GM23338 (cell line): ENCODE results near the gene AGR3. TPM values are rescaled to one million over a fixed set of nuclear protein-coding genes. Genes with fewer than 3 reads are reported as not detected.

Source experiments
- ATAC-seq: fragments of 200-7000 bp; cut with Tn5 transposase; 3 replicates; pipeline ENCODE4 v1.9.1; 2020
- DNase-seq: peaks from one replicate; pipeline ENCODE4 v3.0.0-alpha.2; 2015; ENCODE audit warnings: low spot score
- H2AFZ ChIP-seq: fragments of 200-600 bp; sonication (generic); 2 replicates; pipeline ENCODE4 v1.8.0; 2016; ENCODE audit warnings: antibody characterized with exemption, mild to moderate bottlenecking, moderate library complexity
- H3F3A ChIP-seq: fragments of 200-600 bp; sonication (generic); replicated peaks from 2 replicates; pipeline ENCODE4 v1.8.0; 2017; ENCODE audit warnings: antibody characterized with exemption, mixed run types, low read depth
- H3K27ac ChIP-seq: fragments of 200-600 bp; sonication (generic); 2 replicates; pipeline ENCODE4 v1.6.1; 2016; ENCODE audit warnings: low read depth
- H3K27me3 ChIP-seq: fragments of 200-600 bp; sonication (generic); 2 replicates; pipeline ENCODE4 v1.8.0; 2016; ENCODE audit warnings: mild to moderate bottlenecking, mixed run types, moderate library complexity; ENCODE audit not compliant: insufficient read depth
- H3K36me3 ChIP-seq: fragments of 200-600 bp; sonication (generic); 2 replicates; pipeline ENCODE4 v1.8.0; 2016; ENCODE audit warnings: mild to moderate bottlenecking; ENCODE audit not compliant: insufficient read depth
- H3K4me1 ChIP-seq: fragments of 200-600 bp; sonication (generic); 2 replicates; pipeline ENCODE4 v1.8.0; 2016; ENCODE audit warnings: mild to moderate bottlenecking, moderate library complexity; ENCODE audit not compliant: insufficient read depth
- H3K4me2 ChIP-seq: fragments of 200-600 bp; sonication (generic); 2 replicates; pipeline ENCODE4 v1.7.1; 2017; ENCODE audit warnings: mixed run types
- H3K4me3 ChIP-seq: fragments of 200-600 bp; sonication (generic); 2 replicates; pipeline ENCODE4 v1.6.1; 2016; ENCODE audit warnings: mixed run types
- H3K79me2 ChIP-seq: fragments of 200-600 bp; sonication (generic); replicated peaks from 2 replicates; pipeline ENCODE4 v1.8.0; 2017; ENCODE audit warnings: mild to moderate bottlenecking; ENCODE audit not compliant: insufficient read depth
- H3K9me2 ChIP-seq: fragments of 200-600 bp; sonication (generic); 2 replicates; pipeline ENCODE4 v1.8.0; 2017; ENCODE audit not compliant: insufficient read depth
- H4K20me1 ChIP-seq: fragments of 200-600 bp; sonication (generic); replicated peaks from 2 replicates; pipeline ENCODE4 v1.8.0; 2017; ENCODE audit warnings: mild to moderate bottlenecking; ENCODE audit not compliant: insufficient read depth
- H3K27ac Mint-ChIP-seq: 2 replicates; pipeline ENCODE4 v1.8.0; 2020; ENCODE audit warnings: inconsistent platforms, mild to moderate bottlenecking, moderate library complexity, mixed read lengths
- H3K27me3 Mint-ChIP-seq: 3 replicates; pipeline ENCODE4 v1.8.0; 2022; ENCODE audit warnings: low read depth, mild to moderate bottlenecking, moderate library complexity, mixed read lengths, inconsistent platforms; ENCODE audit not compliant: insufficient read depth, poor library complexity
- H3K36me3 Mint-ChIP-seq: 3 replicates; pipeline ENCODE4 v1.8.0; 2021; ENCODE audit warnings: low read depth, mild to moderate bottlenecking, inconsistent platforms, moderate library complexity, mixed read lengths
- H3K4me1 Mint-ChIP-seq: 3 replicates; pipeline ENCODE4 v1.8.0; 2020; ENCODE audit warnings: mild to moderate bottlenecking, inconsistent platforms, mixed read lengths
- H3K4me3 Mint-ChIP-seq: 3 replicates; pipeline ENCODE4 v1.8.0; 2021; ENCODE audit warnings: moderate library complexity, mild to moderate bottlenecking, inconsistent platforms, mixed read lengths
- H3K9me3 Mint-ChIP-seq: 3 replicates; pipeline ENCODE4 v1.8.0; 2020; ENCODE audit warnings: moderate library complexity, mild to moderate bottlenecking, inconsistent platforms, mixed read lengths
- CREB1 ChIP-seq: fragments of 250-450 bp; sonication (Bioruptor Pico); IDR thresholded peaks from 2 replicates; pipeline ENCODE4 v1.5.0; 2020; ENCODE audit warnings: low read depth, mild to moderate bottlenecking, moderate library complexity
- EZH2 ChIP-seq: fragments of 200-600 bp; sonication (generic); IDR thresholded peaks from one replicate; pipeline ENCODE4 v1.8.0; 2017; ENCODE audit warnings: antibody characterized with exemption, mild to moderate bottlenecking, low read depth; ENCODE audit not compliant: unreplicated experiment
- EZH2phosphoT487 ChIP-seq: fragments of 200-600 bp; sonication (generic); IDR thresholded peaks from one replicate; pipeline ENCODE4 v1.8.1; 2018; ENCODE audit warnings: antibody characterized with exemption; ENCODE audit not compliant: unreplicated experiment
- JUNB ChIP-seq: IDR thresholded peaks from one replicate; pipeline ENCODE4 v1.6.1; 2016; ENCODE audit warnings: antibody characterized with exemption; ENCODE audit not compliant: unreplicated experiment
- NANOG ChIP-seq: IDR thresholded peaks from 2 replicates; pipeline ENCODE4 v1.6.1; 2016; ENCODE audit warnings: antibody characterized with exemption, borderline replicate concordance
- POLR2AphosphoS5 ChIP-seq: IDR thresholded peaks from 2 replicates; pipeline ENCODE4 v1.6.1; 2016; ENCODE audit warnings: antibody characterized with exemption, low read depth
- STAT1 ChIP-seq: IDR thresholded peaks from one replicate; pipeline ENCODE4 v1.6.1; 2016; ENCODE audit warnings: antibody characterized with exemption; ENCODE audit not compliant: unreplicated experiment
- ZNF114 ChIP-seq: fragments of 250-450 bp; sonication (Bioruptor Pico); IDR thresholded peaks from 2 replicates; pipeline ENCODE4 v1.5.0; 2020; ENCODE audit warnings: mild to moderate bottlenecking, moderate library complexity
- ZNF331 ChIP-seq: fragments of 250-450 bp; sonication (Bioruptor Pico); IDR thresholded peaks from 2 replicates; pipeline ENCODE4 v1.5.0; 2020; ENCODE audit warnings: low read depth, mild to moderate bottlenecking, moderate library complexity
- polyA plus RNA-seq: library from polyadenylated mRNA; unstranded; fragments of >200 nt; fragmentation: Nextera tagmentation; extraction: Ambion mirVana; gene quantifications from 2 replicates; pipeline ENCODE4 v1.2.1, GENCODE V29; 2016
- total RNA-seq: library from RNA; depleted of rRNA; stranded (reverse); fragments of >200 nt; shearing (Covaris generic); gene quantifications from 2 replicates; pipeline ENCODE4 v1.2.3, GENCODE V29; 2014
- TF ChIP-seq, protein P1 (sequence below): IDR thresholded peaks from 2 replicates; pipeline ENCODE4 v1.6.1; 2016; ENCODE audit warnings: antibody characterized with exemption
- TF ChIP-seq, protein P2 (sequence below): fragments of 250-450 bp; sonication (Bioruptor Pico); IDR thresholded peaks from 2 replicates; pipeline ENCODE4 v1.5.0; 2020; ENCODE audit warnings: mild to moderate bottlenecking, moderate library complexity
- TF ChIP-seq, protein P3 (sequence below), 2 experiments: fragments of 200-600 bp in 1 of 2; sonication (generic) in 1 of 2; conservative IDR thresholded peaks; 2 replicates each; pipeline versions ENCODE4 v1.5.1 to v1.6.1; 2016 to 2017; ENCODE audit warnings: antibody characterized with exemption in 2 of 2, low read depth in 2 of 2, mild to moderate bottlenecking in 2 of 2, moderate library complexity in 1 of 2
- TF ChIP-seq, protein P4 (sequence below): IDR thresholded peaks from one replicate; pipeline ENCODE4 v1.6.1; 2018; ENCODE audit warnings: antibody characterized with exemption; ENCODE audit not compliant: unreplicated experiment

Gene AGR3
- total and polyA plus RNA-seq, 2 experiments from 2014 or later, result not detected

DNA sequence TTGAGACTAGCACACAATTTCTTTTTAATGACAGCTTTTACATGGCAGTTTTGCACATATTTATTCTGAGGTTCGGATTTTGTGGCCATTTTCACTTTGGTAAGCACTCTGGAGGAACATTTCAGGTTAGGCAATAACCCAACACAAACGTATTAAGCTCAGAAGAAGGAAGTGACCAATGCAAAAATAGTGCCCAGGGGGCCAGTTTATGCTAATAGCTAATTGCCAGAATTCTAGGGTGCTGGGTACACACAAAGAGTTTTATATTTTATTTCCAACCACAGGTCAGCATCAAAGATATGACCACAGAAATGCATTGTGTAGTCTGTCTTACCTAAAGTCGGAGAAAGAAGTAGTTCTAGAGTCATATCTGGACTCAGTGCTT lies 68.6 kb downstream of the AGR3 start:
- Histone ChIP-seq H3K4me3 (no peak overlapping the region), H4K20me1 (no peaks in the 10 kb centered on the region), H3K27ac (no peak overlapping the region), H2AFZ (no peak overlapping the region), H3K36me3 (no peaks in the 10 kb centered on the region), H3F3A (no peaks in the 10 kb centered on the region), H3K27me3 (no peaks in the 10 kb centered on the region), H3K9me2 (no peaks in the 10 kb centered on the region), H3K79me2 (no peaks in the 10 kb centered on the region), H3K4me2 (no peak overlapping the region), H3K4me1 (no peaks in the 10 kb centered on the region)
- H3K9me3 Mint-ChIP-seq, result no peaks in the 10 kb centered on the region
- H3K4me3 Mint-ChIP-seq, result no peak overlapping the region
- H3K4me1 Mint-ChIP-seq, result peaks cover 5% of the 10 kb centered on the region; the same call in 2 of the 3 replicates
- peaks cover 2% of the 10 kb centered on the region for H3K27me3 Mint-ChIP-seq
- H3K27ac Mint-ChIP-seq, result no peak overlapping the region
- DNase-seq, result no peak
- TF ChIP-seq EZH2, result no peak
- TF ChIP-seq EZH2phosphoT487, result no peak
- no peak for TF ChIP-seq NANOG
- TF ChIP-seq STAT1, result no peak
- no peak for TF ChIP-seq POLR2AphosphoS5
- TF ChIP-seq, protein P1, sequence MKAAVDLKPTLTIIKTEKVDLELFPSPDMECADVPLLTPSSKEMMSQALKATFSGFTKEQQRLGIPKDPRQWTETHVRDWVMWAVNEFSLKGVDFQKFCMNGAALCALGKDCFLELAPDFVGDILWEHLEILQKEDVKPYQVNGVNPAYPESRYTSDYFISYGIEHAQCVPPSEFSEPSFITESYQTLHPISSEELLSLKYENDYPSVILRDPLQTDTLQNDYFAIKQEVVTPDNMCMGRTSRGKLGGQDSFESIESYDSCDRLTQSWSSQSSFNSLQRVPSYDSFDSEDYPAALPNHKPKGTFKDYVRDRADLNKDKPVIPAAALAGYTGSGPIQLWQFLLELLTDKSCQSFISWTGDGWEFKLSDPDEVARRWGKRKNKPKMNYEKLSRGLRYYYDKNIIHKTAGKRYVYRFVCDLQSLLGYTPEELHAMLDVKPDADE, result no peak
- TF ChIP-seq JUNB, result no peak
- TF ChIP-seq, protein P2, sequence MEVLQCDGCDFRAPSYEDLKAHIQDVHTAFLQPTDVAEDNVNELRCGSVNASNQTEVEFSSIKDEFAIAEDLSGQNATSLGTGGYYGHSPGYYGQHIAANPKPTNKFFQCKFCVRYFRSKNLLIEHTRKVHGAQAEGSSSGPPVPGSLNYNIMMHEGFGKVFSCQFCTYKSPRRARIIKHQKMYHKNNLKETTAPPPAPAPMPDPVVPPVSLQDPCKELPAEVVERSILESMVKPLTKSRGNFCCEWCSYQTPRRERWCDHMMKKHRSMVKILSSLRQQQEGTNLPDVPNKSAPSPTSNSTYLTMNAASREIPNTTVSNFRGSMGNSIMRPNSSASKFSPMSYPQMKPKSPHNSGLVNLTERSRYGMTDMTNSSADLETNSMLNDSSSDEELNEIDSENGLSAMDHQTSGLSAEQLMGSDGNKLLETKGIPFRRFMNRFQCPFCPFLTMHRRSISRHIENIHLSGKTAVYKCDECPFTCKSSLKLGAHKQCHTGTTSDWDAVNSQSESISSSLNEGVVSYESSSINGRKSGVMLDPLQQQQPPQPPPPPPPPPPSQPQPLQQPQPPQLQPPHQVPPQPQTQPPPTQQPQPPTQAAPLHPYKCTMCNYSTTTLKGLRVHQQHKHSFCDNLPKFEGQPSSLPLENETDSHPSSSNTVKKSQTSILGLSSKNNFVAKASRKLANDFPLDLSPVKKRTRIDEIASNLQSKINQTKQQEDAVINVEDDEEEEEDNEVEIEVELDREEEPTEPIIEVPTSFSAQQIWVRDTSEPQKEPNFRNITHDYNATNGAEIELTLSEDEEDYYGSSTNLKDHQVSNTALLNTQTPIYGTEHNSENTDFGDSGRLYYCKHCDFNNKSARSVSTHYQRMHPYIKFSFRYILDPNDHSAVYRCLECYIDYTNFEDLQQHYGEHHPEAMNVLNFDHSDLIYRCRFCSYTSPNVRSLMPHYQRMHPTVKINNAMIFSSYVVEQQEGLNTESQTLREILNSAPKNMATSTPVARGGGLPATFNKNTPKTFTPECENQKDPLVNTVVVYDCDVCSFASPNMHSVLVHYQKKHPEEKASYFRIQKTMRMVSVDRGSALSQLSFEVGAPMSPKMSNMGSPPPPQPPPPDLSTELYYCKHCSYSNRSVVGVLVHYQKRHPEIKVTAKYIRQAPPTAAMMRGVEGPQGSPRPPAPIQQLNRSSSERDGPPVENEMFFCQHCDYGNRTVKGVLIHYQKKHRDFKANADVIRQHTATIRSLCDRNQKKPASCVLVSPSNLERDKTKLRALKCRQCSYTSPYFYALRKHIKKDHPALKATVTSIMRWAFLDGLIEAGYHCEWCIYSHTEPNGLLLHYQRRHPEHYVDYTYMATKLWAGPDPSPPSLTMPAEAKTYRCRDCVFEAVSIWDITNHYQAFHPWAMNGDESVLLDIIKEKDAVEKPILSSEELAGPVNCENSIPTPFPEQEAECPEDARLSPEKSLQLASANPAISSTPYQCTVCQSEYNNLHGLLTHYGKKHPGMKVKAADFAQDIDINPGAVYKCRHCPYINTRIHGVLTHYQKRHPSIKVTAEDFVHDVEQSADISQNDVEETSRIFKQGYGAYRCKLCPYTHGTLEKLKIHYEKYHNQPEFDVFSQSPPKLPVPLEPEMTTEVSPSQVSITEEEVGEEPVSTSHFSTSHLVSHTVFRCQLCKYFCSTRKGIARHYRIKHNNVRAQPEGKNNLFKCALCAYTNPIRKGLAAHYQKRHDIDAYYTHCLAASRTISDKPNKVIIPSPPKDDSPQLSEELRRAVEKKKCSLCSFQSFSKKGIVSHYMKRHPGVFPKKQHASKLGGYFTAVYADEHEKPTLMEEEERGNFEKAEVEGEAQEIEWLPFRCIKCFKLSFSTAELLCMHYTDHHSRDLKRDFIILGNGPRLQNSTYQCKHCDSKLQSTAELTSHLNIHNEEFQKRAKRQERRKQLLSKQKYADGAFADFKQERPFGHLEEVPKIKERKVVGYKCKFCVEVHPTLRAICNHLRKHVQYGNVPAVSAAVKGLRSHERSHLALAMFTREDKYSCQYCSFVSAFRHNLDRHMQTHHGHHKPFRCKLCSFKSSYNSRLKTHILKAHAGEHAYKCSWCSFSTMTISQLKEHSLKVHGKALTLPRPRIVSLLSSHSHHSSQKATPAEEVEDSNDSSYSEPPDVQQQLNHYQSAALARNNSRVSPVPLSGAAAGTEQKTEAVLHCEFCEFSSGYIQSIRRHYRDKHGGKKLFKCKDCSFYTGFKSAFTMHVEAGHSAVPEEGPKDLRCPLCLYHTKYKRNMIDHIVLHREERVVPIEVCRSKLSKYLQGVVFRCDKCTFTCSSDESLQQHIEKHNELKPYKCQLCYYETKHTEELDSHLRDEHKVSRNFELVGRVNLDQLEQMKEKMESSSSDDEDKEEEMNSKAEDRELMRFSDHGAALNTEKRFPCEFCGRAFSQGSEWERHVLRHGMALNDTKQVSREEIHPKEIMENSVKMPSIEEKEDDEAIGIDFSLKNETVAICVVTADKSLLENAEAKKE (CRISPR knock-in tag), result no peak
- TF ChIP-seq, protein P3, sequence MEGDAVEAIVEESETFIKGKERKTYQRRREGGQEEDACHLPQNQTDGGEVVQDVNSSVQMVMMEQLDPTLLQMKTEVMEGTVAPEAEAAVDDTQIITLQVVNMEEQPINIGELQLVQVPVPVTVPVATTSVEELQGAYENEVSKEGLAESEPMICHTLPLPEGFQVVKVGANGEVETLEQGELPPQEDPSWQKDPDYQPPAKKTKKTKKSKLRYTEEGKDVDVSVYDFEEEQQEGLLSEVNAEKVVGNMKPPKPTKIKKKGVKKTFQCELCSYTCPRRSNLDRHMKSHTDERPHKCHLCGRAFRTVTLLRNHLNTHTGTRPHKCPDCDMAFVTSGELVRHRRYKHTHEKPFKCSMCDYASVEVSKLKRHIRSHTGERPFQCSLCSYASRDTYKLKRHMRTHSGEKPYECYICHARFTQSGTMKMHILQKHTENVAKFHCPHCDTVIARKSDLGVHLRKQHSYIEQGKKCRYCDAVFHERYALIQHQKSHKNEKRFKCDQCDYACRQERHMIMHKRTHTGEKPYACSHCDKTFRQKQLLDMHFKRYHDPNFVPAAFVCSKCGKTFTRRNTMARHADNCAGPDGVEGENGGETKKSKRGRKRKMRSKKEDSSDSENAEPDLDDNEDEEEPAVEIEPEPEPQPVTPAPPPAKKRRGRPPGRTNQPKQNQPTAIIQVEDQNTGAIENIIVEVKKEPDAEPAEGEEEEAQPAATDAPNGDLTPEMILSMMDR (conservative IDR thresholded peaks at IDR 0.05; ENCODE audit: low read depth in 2 of 2), result no peak
- TF ChIP-seq ZNF331 (CRISPR knock-in tag), result no peak
- TF ChIP-seq, protein P4, sequence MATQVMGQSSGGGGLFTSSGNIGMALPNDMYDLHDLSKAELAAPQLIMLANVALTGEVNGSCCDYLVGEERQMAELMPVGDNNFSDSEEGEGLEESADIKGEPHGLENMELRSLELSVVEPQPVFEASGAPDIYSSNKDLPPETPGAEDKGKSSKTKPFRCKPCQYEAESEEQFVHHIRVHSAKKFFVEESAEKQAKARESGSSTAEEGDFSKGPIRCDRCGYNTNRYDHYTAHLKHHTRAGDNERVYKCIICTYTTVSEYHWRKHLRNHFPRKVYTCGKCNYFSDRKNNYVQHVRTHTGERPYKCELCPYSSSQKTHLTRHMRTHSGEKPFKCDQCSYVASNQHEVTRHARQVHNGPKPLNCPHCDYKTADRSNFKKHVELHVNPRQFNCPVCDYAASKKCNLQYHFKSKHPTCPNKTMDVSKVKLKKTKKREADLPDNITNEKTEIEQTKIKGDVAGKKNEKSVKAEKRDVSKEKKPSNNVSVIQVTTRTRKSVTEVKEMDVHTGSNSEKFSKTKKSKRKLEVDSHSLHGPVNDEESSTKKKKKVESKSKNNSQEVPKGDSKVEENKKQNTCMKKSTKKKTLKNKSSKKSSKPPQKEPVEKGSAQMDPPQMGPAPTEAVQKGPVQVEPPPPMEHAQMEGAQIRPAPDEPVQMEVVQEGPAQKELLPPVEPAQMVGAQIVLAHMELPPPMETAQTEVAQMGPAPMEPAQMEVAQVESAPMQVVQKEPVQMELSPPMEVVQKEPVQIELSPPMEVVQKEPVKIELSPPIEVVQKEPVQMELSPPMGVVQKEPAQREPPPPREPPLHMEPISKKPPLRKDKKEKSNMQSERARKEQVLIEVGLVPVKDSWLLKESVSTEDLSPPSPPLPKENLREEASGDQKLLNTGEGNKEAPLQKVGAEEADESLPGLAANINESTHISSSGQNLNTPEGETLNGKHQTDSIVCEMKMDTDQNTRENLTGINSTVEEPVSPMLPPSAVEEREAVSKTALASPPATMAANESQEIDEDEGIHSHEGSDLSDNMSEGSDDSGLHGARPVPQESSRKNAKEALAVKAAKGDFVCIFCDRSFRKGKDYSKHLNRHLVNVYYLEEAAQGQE, result no peak
- no peak for TF ChIP-seq CREB1 (CRISPR knock-in tag)
- no peak for TF ChIP-seq ZNF114 (CRISPR knock-in tag)
- H3K36me3 Mint-ChIP-seq, result no peaks in the 10 kb centered on the region; the same call in 2 of the 3 replicates
- ATAC-seq, result no peak
